Upper lobe of right lung (tissue), 1 donor: ENCODE results near the gene AP3S2. TPM values are rescaled to one million over a fixed set of nuclear protein-coding genes. Genes with fewer than 3 reads are reported as not detected.
A peak's percentile ranks its signal among the peaks of the same experiment; 100 is the strongest.
"Not testable (repeated sequence)": the region's sequence is repeated elsewhere in the genome, so short reads cannot be mapped to it uniquely, and the experiment has no call there.

ENCODE experiments used
- ATAC-seq: fragments of 200-7000 bp; cut with Tn5 transposase; one replicate; pipeline ENCODE4 v1.9.1; 2020; ENCODE audit warnings: mild to moderate bottlenecking, moderate library complexity
- DNase-seq: peaks from one replicate; pipeline ENCODE4 v3.0.0-alpha.2; 2020
- H3K27ac ChIP-seq: fragments of 200-600 bp; one replicate; pipeline ENCODE4 v1.8.0; 2022
- H3K27me3 ChIP-seq: fragments of 200-600 bp; one replicate; pipeline ENCODE4 v1.8.0; 2022; ENCODE audit warnings: mild to moderate bottlenecking
- H3K36me3 ChIP-seq: fragments of 200-600 bp; one replicate; pipeline ENCODE4 v1.8.0; 2022
- H3K4me1 ChIP-seq: fragments of 200-600 bp; one replicate; pipeline ENCODE4 v1.8.0; 2022
- H3K4me3 ChIP-seq: fragments of 200-600 bp; one replicate; pipeline ENCODE4 v1.8.0; 2022; ENCODE audit warnings: mild to moderate bottlenecking
- H3K9me3 ChIP-seq: fragments of 200-600 bp; one replicate; pipeline ENCODE4 v1.8.0; 2022
- intact Hi-C: fragments of 100-400 bp; cut with DNase I; formaldehyde crosslinking; loops from one replicate; pipeline ENCODE4 v1.11.0; 2022
- total RNA-seq: library from RNA; stranded (reverse); fragmentation: NEBNext Ultra II Directional; extraction: Animal tissue kit (Norgen Biotek cat#: 25700); gene quantifications from one replicate; pipeline ENCODE4 v1.2.1, GENCODE V29; 2021
- TF ChIP-seq, protein P1 (sequence below): fragments of 200-600 bp; IDR thresholded peaks from one replicate; pipeline ENCODE4 v1.8.0; 2022; ENCODE audit warnings: antibody characterized with exemption
- donor health status: DM: no; HTN: yes; CAD: no; lungs with severe emphysema.

AP3S2 gene
- total RNA-seq, 1 donor from 2014 or later: 32.1 TPM

DNA sequence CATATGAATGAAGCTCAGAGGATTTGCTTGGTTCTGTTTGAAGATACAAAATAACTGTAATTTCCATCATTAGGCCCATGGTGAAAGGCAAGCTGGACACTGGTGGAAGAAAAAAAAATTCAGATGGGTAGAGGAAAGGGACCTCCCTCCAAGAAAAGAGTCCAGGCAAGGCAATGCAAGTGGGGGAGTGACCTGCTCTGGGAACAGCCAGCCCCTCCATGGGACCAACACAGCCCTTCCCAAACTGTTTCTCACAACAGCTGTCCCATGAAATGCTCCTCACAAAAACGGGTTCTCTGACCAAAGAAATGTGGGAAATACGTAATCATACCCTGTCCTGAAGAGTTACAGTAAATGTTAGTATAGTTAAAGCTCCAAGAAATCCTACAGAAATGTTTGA is 4.4 kb upstream of the AP3S2 start:
- TF ChIP-seq, protein P1, sequence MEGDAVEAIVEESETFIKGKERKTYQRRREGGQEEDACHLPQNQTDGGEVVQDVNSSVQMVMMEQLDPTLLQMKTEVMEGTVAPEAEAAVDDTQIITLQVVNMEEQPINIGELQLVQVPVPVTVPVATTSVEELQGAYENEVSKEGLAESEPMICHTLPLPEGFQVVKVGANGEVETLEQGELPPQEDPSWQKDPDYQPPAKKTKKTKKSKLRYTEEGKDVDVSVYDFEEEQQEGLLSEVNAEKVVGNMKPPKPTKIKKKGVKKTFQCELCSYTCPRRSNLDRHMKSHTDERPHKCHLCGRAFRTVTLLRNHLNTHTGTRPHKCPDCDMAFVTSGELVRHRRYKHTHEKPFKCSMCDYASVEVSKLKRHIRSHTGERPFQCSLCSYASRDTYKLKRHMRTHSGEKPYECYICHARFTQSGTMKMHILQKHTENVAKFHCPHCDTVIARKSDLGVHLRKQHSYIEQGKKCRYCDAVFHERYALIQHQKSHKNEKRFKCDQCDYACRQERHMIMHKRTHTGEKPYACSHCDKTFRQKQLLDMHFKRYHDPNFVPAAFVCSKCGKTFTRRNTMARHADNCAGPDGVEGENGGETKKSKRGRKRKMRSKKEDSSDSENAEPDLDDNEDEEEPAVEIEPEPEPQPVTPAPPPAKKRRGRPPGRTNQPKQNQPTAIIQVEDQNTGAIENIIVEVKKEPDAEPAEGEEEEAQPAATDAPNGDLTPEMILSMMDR: no peak
- intact Hi-C loops: no loop called here
- peaks cover 27% of the 10 kb centered on the region for H3K36me3 ChIP-seq
- no peak overlapping the region for H3K27ac ChIP-seq
- no peaks in the 10 kb centered on the region for H3K9me3 ChIP-seq
- H3K27me3 ChIP-seq: no peaks in the 10 kb centered on the region
- ATAC-seq (no peak), DNase-seq (no peak)
- peaks cover 1% of the 10 kb centered on the region for H3K4me1 ChIP-seq
- no peak overlapping the region for H3K4me3 ChIP-seq

DNA sequence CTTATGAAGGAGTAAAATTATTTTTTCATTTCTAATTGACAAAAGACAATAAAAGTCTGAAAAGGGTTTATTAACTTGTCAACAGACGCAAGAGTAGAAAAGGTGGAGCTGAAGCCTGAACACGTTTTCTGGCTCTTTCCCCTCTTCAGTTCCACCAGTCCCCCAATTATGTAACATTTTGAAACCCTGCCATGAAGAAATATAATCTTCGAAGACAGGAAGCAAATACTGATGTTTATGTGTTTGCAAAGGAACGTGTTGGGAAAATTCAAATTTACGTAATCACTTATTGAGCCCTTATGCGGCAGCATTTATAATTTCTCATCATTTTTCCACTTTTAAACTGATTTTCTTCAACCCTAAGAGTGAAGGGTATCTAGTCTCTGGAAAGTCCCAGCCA is 767 bp downstream of the AP3S2 start:
- H3K27ac ChIP-seq: peak overlapping the region; percentile 92
- TF ChIP-seq, protein P1: no peak
- peak overlapping the region; percentile 80 for H3K4me3 ChIP-seq
- intact Hi-C loops: no loop called here
- ATAC-seq (no peak), DNase-seq (no peak)
- H3K27me3 ChIP-seq: no peaks in the 10 kb centered on the region
- H3K36me3 ChIP-seq: peaks cover 12% of the 10 kb centered on the region
- H3K4me1 ChIP-seq: peaks cover 12% of the 10 kb centered on the region
- H3K9me3 ChIP-seq: no peaks in the 10 kb centered on the region

DNA sequence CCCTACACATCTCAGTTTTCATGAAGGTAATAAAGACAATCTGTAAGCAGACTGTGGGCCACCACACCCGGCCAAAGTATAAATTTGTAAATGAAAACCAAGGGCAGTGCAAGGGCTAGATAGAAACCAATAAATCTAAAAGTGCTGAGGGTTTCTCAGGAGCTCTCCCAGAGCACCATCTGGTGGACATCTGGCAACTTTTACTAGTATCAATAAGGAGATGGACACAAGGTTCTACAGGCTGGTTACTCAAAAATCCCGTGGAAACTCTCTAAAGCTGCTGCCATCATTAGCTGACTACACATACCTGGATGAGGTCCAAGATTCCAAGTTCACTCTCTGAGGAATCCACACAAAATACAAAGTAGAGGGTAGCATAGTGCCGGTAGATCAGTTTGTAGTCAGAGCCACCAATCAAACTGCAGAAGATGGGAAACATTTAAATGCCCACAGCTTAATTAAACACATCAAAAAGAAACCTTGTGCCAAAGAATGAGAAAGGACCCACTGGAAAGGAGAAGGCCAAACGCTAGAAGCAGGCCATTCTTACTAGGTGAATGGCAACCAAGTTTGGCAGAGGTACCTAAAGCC is 5.5 kb downstream of the AP3S2 start:
- intact Hi-C loops: no loop called here
- H3K27ac ChIP-seq: no peak overlapping the region
- H3K36me3 ChIP-seq: peaks cover 59% of the 10 kb centered on the region
- TF ChIP-seq, protein P1: peak; percentile 26
- DNase-seq (no peak), ATAC-seq (peak; percentile 47)
- H3K9me3 ChIP-seq: no peaks in the 10 kb centered on the region
- no peak overlapping the region for H3K4me3 ChIP-seq
- H3K27me3 ChIP-seq: no peaks in the 10 kb centered on the region
- H3K4me1 ChIP-seq: peaks cover 12% of the 10 kb centered on the region

DNA sequence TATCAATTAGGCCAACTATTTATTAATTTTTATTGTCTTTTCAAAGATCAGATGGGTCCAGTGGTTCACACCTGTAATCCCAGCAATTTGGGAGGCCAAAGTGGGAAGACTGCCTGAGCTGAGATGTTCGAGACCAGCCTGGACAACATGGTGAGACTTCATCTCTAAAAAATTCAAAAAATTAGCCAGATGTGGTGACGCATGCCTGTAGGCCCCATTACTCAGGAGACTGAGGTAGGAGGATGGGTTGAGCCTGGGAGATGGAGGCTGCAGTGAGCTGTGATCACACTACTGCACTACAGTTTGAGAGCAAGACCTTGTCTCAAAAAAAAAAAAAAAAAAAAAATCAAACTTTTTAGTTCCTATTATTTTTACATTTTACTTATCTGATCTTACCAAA is 8.2 kb downstream of the AP3S2 start:
- intact Hi-C loops: no loop called here
- H3K36me3 ChIP-seq: peaks cover 84% of the 10 kb centered on the region
- no peaks in the 10 kb centered on the region for H3K4me1 ChIP-seq
- H3K27me3 ChIP-seq: no peaks in the 10 kb centered on the region
- H3K27ac ChIP-seq: no peak overlapping the region
- ATAC-seq (no peak), DNase-seq (no peak)
- H3K4me3 ChIP-seq: no peak overlapping the region
- no peaks in the 10 kb centered on the region for H3K9me3 ChIP-seq
- TF ChIP-seq, protein P1: no peak

DNA sequence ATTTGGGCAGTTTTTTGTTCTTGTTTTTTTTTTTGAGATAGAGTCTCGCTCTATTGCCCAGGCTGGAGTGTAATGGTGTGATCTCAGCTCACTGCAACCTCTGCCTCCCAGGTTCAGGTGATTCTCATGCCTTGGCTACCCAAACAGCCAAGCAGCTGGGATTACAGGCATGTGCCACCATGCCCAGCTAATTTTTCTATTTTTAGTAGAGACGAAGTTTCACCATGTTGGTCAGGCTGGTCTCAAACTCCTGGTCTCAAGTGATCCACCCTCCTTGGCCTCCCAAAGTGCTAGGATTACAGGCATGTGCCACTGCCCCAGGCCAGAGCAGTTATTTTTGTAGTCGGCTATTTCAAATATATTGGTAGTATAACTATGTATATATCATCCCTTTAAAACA is 8.6 kb downstream of the AP3S2 start:
- H3K9me3 ChIP-seq, H3K27me3 ChIP-seq, intact Hi-C loops, H3K4me1 ChIP-seq, ATAC-seq, H3K27ac ChIP-seq, H3K4me3 ChIP-seq, DNase-seq: not testable (repeated sequence)
- H3K36me3 ChIP-seq: peaks cover 87% of the 10 kb centered on the region

DNA sequence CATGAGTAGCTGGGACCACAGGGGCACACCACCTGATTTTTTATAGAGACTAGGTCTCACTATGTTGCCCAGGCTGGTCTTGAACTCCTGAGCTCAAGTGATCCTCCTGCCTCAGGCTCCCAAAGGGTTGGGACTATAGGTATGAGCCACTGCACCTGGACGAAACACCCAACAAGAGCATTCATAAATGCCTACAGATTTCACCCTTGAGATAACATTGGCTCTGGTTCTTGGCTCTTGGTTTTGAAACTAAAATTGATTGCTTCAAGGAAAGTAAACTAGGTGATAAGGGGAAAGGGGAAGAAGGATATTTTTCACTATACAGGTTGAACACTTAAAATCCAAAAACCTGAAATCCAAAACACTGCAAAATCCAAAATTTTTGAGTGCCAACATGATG is 10.3 kb downstream of the AP3S2 start:
- H3K4me3 ChIP-seq: no peak overlapping the region
- H3K4me1 ChIP-seq: no peaks in the 10 kb centered on the region
- TF ChIP-seq, protein P1: no peak
- ATAC-seq (no peak), DNase-seq (no peak)
- H3K9me3 ChIP-seq: no peaks in the 10 kb centered on the region
- intact Hi-C loops: no loop called here
- peaks cover 92% of the 10 kb centered on the region for H3K36me3 ChIP-seq
- H3K27me3 ChIP-seq: no peaks in the 10 kb centered on the region
- no peak overlapping the region for H3K27ac ChIP-seq
